HG03378 (cell line): ENCODE measurements around the gene RFXANK.
"Not testable (repeated sequence)": the region's sequence is repeated elsewhere in the genome, so short reads cannot be mapped to it uniquely, and the experiment has no call there.

Source experiments
- ATAC-seq: cut with Tn5 transposase; IDR thresholded peaks from one replicate; pipeline ENCODE4 v1.9.1; 2021; ENCODE audit warnings: mild to moderate bottlenecking, moderate library complexity; ENCODE audit not compliant: unreplicated experiment

RFXANK gene

GRCh38 chr19:19192078-19192882 is at the start of gene RFXANK, which contains the start of gene BORCS8:
TSS of gene RFXANK (plus strand) at chr19:19192258. CDS start at chr19:19193947, 1,689 bp downstream.
TSS of gene BORCS8 (minus strand) at chr19:19192152. CDS start at chr19:19192117, 35 bp downstream.
- ATAC-seq: peak; percentile 85

GRCh38 chr19:19142347-19142746 is 49.7 kb upstream of the RFXANK start:
- no peak for ATAC-seq

GRCh38 chr19:19145281-19145680 is 46.8 kb upstream of the RFXANK start:
- ATAC-seq: no peak

GRCh38 chr19:19145684-19146608 is 46.1 kb upstream of the RFXANK start:
- ATAC-seq: no peak

GRCh38 chr19:19146865-19147264 is 45.2 kb upstream of the RFXANK start:
- ATAC-seq: no peak

- ATAC-seq: no peak
Measured at GRCh38 chr19:19147344-19147743, 44.7 kb upstream of the RFXANK start.

GRCh38 chr19:19148504-19148903 is 43.6 kb upstream of the RFXANK start:
- not testable (repeated sequence) for ATAC-seq

- no peak for ATAC-seq
Measured at GRCh38 chr19:19149435-19149834, 42.6 kb upstream of the RFXANK start.

- no peak for ATAC-seq
Measured at GRCh38 chr19:19151418-19151817, 40.6 kb upstream of the RFXANK start.

- ATAC-seq: no peak
Measured at GRCh38 chr19:19152668-19153384, 39.2 kb upstream of the RFXANK start.

- no peak for ATAC-seq
Measured at GRCh38 chr19:19154768-19155494, 37.1 kb upstream of the RFXANK start.

- ATAC-seq: peak; percentile 72
Measured at GRCh38 chr19:19155495-19156219, 36.4 kb upstream of the RFXANK start.

GRCh38 chr19:19157808-19158207 is 34.2 kb upstream of the RFXANK start:
- no peak for ATAC-seq

- no peak for ATAC-seq
Measured at GRCh38 chr19:19159534-19159933, 32.5 kb upstream of the RFXANK start.

GRCh38 chr19:19160461-19161035 is 31.5 kb upstream of the RFXANK start:
- no peak for ATAC-seq

- no peak for ATAC-seq
Measured at GRCh38 chr19:19162495-19162894, 29.6 kb upstream of the RFXANK start.

- ATAC-seq: no peak
Measured at GRCh38 chr19:19165396-19165795, 26.7 kb upstream of the RFXANK start.

GRCh38 chr19:19167612-19168011 is 24.4 kb upstream of the RFXANK start:
- no peak for ATAC-seq
